ENCODE results near the gene SLX4. TPM values are rescaled to one million over a fixed set of nuclear protein-coding genes. Genes with fewer than 3 reads are reported as not detected.
A peak's percentile ranks its signal among the peaks of the same experiment; 100 is the strongest.

SLX4 gene
- total and polyA plus RNA-seq, 9 of the 15 experiments (the other 6 are each of a cell fraction or from before 2014, with no cell fraction given) = 0.29 to 7.9 (median 3.8) TPM

GRCh38 chr16:3655030-3655395 lies 43.6 kb upstream of the SLX4 start:
- peaks cover 76% of the 10 kb centered on the region for H3K36me3 ChIP-seq (ENCODE audit: control insufficient read depth, insufficient read depth, low read length)
- no peaks in the 10 kb centered on the region for H3K9me3 ChIP-seq (replicated peaks; ENCODE audit: control insufficient read depth, insufficient read depth, low read depth, low read length)
- no peak overlapping the region for H3K4me2 ChIP-seq (ENCODE audit: insufficient read depth, low read length)
- WGBS (ENCODE audit: insufficient coverage, low coverage, missing lambda C conversion rate) = 81% methylated on average over 12 of the region's 12 CpGs
- H3K9me1 ChIP-seq (ENCODE audit: control insufficient read depth, insufficient read depth, low read length) = no peaks in the 10 kb centered on the region
- intact Hi-C loops (cut with micrococcal nuclease) = no loop called here
- no peak for FAIRE-seq
- BruUV-seq (replicated peaks) = no TSS peak
- H3K27me3 ChIP-seq (ENCODE audit: control insufficient read depth in 2 of 2, insufficient read depth in 2 of 2, low read length in 2 of 2) = no peaks in the 10 kb centered on the region
- H3K27ac ChIP-seq (ENCODE audit: extremely low read depth, low read depth, low read length) = peak overlapping the region; percentile 67; the same call in 2 of the 3 replicates
- CTCF ChIA-PET (ENCODE audit: low intra/inter-chr PET ratio) = no interaction called here
- peak; percentile 14 for ATAC-seq
- in situ Hi-C loops (cut with MboI) = no loop called here
- POLR2A ChIA-PET = interaction anchor here (0.6 to 2.6 kb wide), 3 partner anchors 16 to 465 kb away, joined by 3 to 10 read pairs (median 3); no protein-coding TSS in a partner anchor
- no peak overlapping the region for H3K4me3 ChIP-seq
- H3K9ac ChIP-seq (ENCODE audit: insufficient read depth in 1 of 2, low read depth in 2 of 2, low read length in 2 of 2) = no peak overlapping the region
- DNase-seq (ENCODE audit: extremely low read depth in 1 of 4, low spot score in 3 of 4) = no peak
- H3K4me1 ChIP-seq (replicated peaks in 1 of 2; ENCODE audit: control insufficient read depth in 2 of 2, insufficient read depth in 2 of 2, low read length in 2 of 2) = peaks cover 6 to 28% of the 10 kb centered on the region in 2 experiments; a peak in 4 of 5 replicates
- H2AFZ ChIP-seq (ENCODE audit: low read depth, low read length) = no peak overlapping the region
- no peaks in the 10 kb centered on the region for H4K20me1 ChIP-seq (replicated peaks; ENCODE audit: control insufficient read depth, insufficient read depth, low read length)
- no peaks in the 10 kb centered on the region for H3K79me2 ChIP-seq (ENCODE audit: control insufficient read depth, insufficient read depth, low read length)
- TF ChIP-seq GABPB2 (CRISPR knock-in tag; conservative IDR thresholded peaks at IDR 0.05) (no peak), TCF15 (CRISPR knock-in tag; IDR thresholded peaks at IDR 0.05) (no peak), MLX (CRISPR knock-in tag; conservative IDR thresholded peaks at IDR 0.05) (no peak), CREM (IDR thresholded peaks at IDR 0.05; ENCODE audit: low read depth) (no peak), NKRF (IDR thresholded peaks at IDR 0.05; ENCODE audit: borderline replicate concordance) (no peak), BCLAF1 (IDR thresholded peaks at IDR 0.05; ENCODE audit: borderline replicate concordance in 1 of 2, control insufficient read depth in 1 of 2, low read depth in 2 of 2, low read length in 1 of 2) (no peak), ZNF592 (IDR thresholded peaks at IDR 0.05) (no peak), KDM5B (IDR thresholded peaks at IDR 0.05; ENCODE audit: insufficient replicate concordance, low read depth, low read length) (no peak), BRF2 (IDR thresholded peaks at IDR 0.05; ENCODE audit: borderline replicate concordance, insufficient read depth, insufficient read length) (no peak)
